ENCODE measurements around the gene DIP2B.

Gene DIP2B

DNA sequence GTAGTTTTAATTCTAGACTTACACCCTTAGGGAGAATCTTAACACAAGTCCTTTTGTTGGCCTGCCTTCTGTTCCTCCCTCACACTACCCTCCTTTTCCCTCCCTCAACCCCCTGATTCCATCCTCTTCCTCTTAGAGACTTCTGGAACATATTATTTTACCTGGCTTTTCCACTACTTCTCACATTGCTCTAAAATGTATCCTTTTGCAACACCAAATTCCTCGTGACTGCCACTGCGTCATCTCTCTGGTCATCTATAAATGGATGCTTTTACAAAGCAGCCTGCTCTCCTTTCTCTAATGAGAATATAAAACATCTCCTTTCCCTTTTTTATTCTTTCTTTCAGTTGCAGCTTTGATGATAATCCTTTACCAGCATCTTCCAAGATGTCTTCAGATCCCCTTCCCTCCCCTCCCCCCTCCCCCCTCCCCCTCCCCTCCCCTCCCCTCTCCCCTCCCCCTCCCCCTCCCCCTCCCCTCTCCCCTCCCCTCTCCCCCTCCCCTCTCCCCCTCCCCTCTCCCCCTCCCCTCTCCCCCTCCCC lies 93.6 kb downstream of the DIP2B start:
- no peak overlapping the region for H3K4me3 ChIP-seq (ENCODE audit: insufficient read length, low read depth)
- no peak overlapping the region for H3K9ac ChIP-seq (ENCODE audit: insufficient read length, low read depth)
- H3K9me3 ChIP-seq (ENCODE audit: insufficient read depth, low read length), result no peaks in the 10 kb centered on the region
- TF ChIP-seq ZNF274 (IDR thresholded peaks at IDR 0.05; ENCODE audit: low read depth, low read length) (no peak), YY1 (IDR thresholded peaks at IDR 0.05; ENCODE audit: insufficient read depth, insufficient read length) (no peak), SUZ12 (IDR thresholded peaks at IDR 0.05; ENCODE audit: extremely low read depth, insufficient read depth, insufficient read length) (no peak)
- no peaks in the 10 kb centered on the region for H3K36me3 ChIP-seq (ENCODE audit: insufficient read depth, insufficient read length, low read length)
- no peaks in the 10 kb centered on the region for H3K27me3 ChIP-seq (ENCODE audit: insufficient read depth, insufficient read length)
- DNase-seq (ENCODE audit: low read depth, low spot score), result no peak
- no peaks in the 10 kb centered on the region for H3K4me1 ChIP-seq (ENCODE audit: insufficient read depth, insufficient read length)

DNA sequence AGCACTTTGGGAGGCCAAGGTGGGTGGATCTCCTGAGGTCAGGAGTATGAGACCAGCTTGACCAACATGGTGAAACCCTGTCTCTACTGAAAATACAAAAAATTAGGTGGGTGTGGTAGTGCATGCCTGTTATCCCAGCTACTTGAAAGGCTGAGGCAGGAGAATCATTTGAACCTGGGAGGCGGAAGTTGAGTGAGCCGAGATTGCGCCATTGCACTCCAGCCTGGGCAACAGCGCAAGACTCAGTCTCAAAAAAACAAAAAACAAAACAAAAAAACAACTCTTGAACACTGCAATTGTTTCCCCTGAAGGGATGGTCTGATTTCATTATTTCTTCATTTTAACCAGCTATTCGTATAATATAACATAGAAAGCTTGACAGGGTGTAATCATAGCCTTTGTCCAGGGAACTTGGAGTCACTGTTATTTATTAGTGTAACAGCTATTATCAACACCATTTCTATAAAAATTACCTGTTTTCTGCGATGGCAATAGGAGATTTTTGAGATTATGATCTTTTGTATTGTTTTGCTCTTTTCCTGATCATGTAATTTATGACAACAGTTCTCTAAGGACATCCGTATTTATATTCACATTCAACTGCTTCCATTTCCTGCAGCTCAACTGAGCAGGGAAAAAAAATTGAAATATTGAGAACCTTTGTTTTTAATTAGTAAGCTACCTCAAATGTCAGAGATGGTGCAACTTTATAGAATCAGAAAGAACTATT lies 94.7 kb downstream of the DIP2B start:
- no peak for TF ChIP-seq ZNF274 (IDR thresholded peaks at IDR 0.05; ENCODE audit: low read depth, low read length)
- TF ChIP-seq SUZ12 (IDR thresholded peaks at IDR 0.05; ENCODE audit: extremely low read depth, insufficient read depth, insufficient read length), result no peak
- no peak for TF ChIP-seq YY1 (IDR thresholded peaks at IDR 0.05; ENCODE audit: insufficient read depth, insufficient read length)
- H3K4me3 ChIP-seq (ENCODE audit: insufficient read length, low read depth), result no peak overlapping the region

DNA sequence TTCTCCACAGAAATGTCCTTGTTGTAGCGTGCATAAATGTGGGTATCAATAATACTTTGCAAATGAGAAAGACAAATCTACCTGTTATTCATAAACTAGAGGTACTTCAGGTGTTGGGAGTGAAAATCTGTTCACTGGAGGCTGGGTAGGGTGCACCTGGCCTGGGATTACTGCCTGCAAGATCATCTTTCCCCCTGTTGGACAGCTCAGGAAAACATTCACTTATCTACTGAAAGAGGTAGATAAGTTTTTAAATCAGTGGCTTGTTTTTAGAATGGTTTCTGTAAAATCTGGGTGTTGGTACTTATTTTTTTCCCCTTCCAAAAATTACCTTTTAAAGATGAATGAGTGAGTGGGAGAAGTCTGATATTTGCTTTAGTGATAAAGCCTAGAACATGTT lies 95.6 kb downstream of the DIP2B start:
- no peak for TF ChIP-seq YY1 (IDR thresholded peaks at IDR 0.05; ENCODE audit: insufficient read depth, insufficient read length)
- TF ChIP-seq SUZ12 (IDR thresholded peaks at IDR 0.05; ENCODE audit: extremely low read depth, insufficient read depth, insufficient read length), result no peak
- H3K36me3 ChIP-seq (ENCODE audit: insufficient read depth, insufficient read length, low read length), result no peaks in the 10 kb centered on the region
- no peak overlapping the region for H3K4me3 ChIP-seq (ENCODE audit: insufficient read length, low read depth)
- H3K27me3 ChIP-seq (ENCODE audit: insufficient read depth, insufficient read length), result no peaks in the 10 kb centered on the region
- no peaks in the 10 kb centered on the region for H3K9me3 ChIP-seq (ENCODE audit: insufficient read depth, low read length)
- no peak for DNase-seq (ENCODE audit: low read depth, low spot score)
- no peak overlapping the region for H3K9ac ChIP-seq (ENCODE audit: insufficient read length, low read depth)
- H3K4me1 ChIP-seq (ENCODE audit: insufficient read depth, insufficient read length), result no peaks in the 10 kb centered on the region

More for the DNA sequence above, 94.7 kb downstream of the DIP2B start:
- no peak for DNase-seq (ENCODE audit: low read depth, low spot score)
- H3K4me1 ChIP-seq (ENCODE audit: insufficient read depth, insufficient read length), result no peaks in the 10 kb centered on the region
- H3K9me3 ChIP-seq (ENCODE audit: insufficient read depth, low read length), result no peaks in the 10 kb centered on the region
- no peaks in the 10 kb centered on the region for H3K27me3 ChIP-seq (ENCODE audit: insufficient read depth, insufficient read length)
- H3K9ac ChIP-seq (ENCODE audit: insufficient read length, low read depth), result no peak overlapping the region
- no peaks in the 10 kb centered on the region for H3K36me3 ChIP-seq (ENCODE audit: insufficient read depth, insufficient read length, low read length)

DNA sequence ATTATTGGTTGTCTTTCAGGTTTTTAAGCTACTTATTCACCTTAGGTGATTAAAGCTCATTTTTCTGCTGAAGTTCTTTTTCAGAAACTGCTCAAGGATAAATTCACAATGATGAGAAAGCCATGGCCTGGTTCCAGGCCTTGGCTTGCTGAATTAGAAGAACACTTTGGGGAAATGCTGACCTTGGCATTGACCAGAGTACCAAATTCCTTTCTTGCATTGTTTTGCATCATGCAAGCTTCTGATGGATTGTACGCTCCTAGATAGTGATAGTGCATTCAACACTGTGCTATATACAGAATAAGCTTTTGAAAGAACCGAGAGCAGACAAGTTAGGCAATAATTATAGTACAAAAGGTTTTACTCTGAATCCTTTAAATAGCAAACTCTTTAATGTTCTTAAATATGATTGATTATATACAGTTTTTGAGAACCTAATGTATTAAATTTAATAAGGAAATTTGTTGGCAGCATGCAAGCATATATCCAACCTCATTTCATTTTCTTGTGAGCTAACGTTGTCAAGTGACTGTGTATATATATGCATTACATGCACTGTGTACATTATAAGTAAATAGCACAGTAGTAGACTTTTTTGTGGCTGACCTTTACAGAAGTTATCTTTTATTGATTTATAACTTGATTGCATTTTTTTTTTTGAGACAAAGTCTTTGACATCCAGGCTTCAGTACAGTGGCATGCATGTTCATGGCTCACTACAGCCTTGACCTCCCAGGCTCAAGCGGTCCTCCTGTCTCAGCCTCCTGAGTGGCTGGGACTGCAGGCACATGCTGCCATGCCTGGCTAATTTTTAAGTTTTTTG lies 99.2 kb downstream of the DIP2B start:
- Histone ChIP-seq H3K4me1 (ENCODE audit: insufficient read depth, insufficient read length) (no peaks in the 10 kb centered on the region), H3K27me3 (ENCODE audit: insufficient read depth, insufficient read length) (no peaks in the 10 kb centered on the region), H3K36me3 (ENCODE audit: insufficient read depth, insufficient read length, low read length) (no peaks in the 10 kb centered on the region), H3K9me3 (ENCODE audit: insufficient read depth, low read length) (no peaks in the 10 kb centered on the region), H3K9ac (ENCODE audit: insufficient read length, low read depth) (no peak overlapping the region), H3K4me3 (ENCODE audit: insufficient read length, low read depth) (no peak overlapping the region)
- DNase-seq (ENCODE audit: low read depth, low spot score), result no peak
- TF ChIP-seq SUZ12 (IDR thresholded peaks at IDR 0.05; ENCODE audit: extremely low read depth, insufficient read depth, insufficient read length), result no peak
- TF ChIP-seq YY1 (IDR thresholded peaks at IDR 0.05; ENCODE audit: insufficient read depth, insufficient read length), result no peak
- TF ChIP-seq ZNF274 (IDR thresholded peaks at IDR 0.05; ENCODE audit: low read depth, low read length), result no peak

DNA sequence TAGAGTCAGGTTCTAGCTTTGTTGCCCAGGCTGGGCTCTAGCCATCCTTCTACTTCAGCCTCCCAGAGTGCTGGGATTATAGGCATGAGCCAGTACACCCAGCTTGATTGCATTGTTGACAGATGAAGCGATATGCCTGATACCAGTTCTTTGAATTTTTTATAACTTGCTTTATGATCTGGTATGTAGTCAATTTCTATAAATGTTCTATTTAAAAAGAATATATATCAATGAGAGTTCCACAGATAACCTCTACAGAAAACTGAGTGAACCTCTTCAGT lies 99.8 kb downstream of the DIP2B start:
- H3K36me3 ChIP-seq (ENCODE audit: insufficient read depth, insufficient read length, low read length), result no peaks in the 10 kb centered on the region
- no peaks in the 10 kb centered on the region for H3K27me3 ChIP-seq (ENCODE audit: insufficient read depth, insufficient read length)
- DNase-seq (ENCODE audit: low read depth, low spot score), result no peak
- H3K9me3 ChIP-seq (ENCODE audit: insufficient read depth, low read length), result no peaks in the 10 kb centered on the region
- no peak overlapping the region for H3K4me3 ChIP-seq (ENCODE audit: insufficient read length, low read depth)
- TF ChIP-seq SUZ12 (IDR thresholded peaks at IDR 0.05; ENCODE audit: extremely low read depth, insufficient read depth, insufficient read length) (no peak), ZNF274 (IDR thresholded peaks at IDR 0.05; ENCODE audit: low read depth, low read length) (no peak)
- no peaks in the 10 kb centered on the region for H3K4me1 ChIP-seq (ENCODE audit: insufficient read depth, insufficient read length)
- no peak overlapping the region for H3K9ac ChIP-seq (ENCODE audit: insufficient read length, low read depth)

DNA sequence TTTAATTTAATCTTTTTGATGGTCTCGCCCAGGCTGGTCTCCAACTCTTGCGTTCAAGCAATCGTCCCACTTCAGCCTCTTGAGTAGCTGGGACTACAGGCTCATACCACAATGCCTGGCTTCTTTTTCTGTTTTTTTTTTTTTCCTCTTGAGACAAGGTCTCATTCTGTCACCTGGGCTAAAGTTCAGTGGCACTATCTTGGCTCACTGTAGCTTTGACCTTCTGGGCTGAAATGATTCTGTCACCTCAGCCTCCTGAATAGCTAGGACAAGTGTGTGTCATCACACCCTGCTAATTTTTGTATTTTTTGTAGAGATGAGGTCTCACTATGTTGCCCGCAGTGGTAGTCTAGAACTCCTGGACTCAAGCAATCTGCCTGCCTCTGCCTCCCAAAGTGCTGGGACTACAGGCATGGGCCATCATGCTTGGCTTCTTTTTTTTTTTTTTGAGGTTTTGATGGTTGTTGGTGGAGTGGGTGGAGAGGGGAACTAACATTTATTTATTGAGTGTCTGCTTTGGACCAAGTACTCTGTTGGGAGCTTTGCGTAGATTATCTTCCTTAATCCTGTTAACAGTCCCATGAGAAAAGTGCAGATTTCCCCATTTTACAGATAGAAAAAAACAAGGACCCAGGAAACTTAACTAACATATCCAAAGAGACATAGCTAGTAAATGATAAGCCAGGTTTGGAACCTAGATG lies 102.0 kb downstream of the DIP2B start:
- Histone ChIP-seq H3K4me3 (ENCODE audit: insufficient read length, low read depth) (no peak overlapping the region), H3K9me3 (ENCODE audit: insufficient read depth, low read length) (no peaks in the 10 kb centered on the region), H3K9ac (ENCODE audit: insufficient read length, low read depth) (no peak overlapping the region), H3K4me1 (ENCODE audit: insufficient read depth, insufficient read length) (no peaks in the 10 kb centered on the region), H3K36me3 (ENCODE audit: insufficient read depth, insufficient read length, low read length) (no peaks in the 10 kb centered on the region), H3K27me3 (ENCODE audit: insufficient read depth, insufficient read length) (no peaks in the 10 kb centered on the region)
- DNase-seq (ENCODE audit: low read depth, low spot score), result no peak
- TF ChIP-seq SUZ12 (IDR thresholded peaks at IDR 0.05; ENCODE audit: extremely low read depth, insufficient read depth, insufficient read length), result no peak
- TF ChIP-seq ZNF274 (IDR thresholded peaks at IDR 0.05; ENCODE audit: low read depth, low read length), result no peak
- no peak for TF ChIP-seq YY1 (IDR thresholded peaks at IDR 0.05; ENCODE audit: insufficient read depth, insufficient read length)
